Loucy (cell line): ENCODE measurements around the gene EFHB.

Experiments used
- EZH2phosphoT487 ChIP-seq: fragments of 200-600 bp; IDR thresholded peaks from 2 replicates; pipeline ENCODE4 v1.6.1; 2018; ENCODE audit warnings: antibody characterized with exemption, mild to moderate bottlenecking, moderate library complexity, borderline replicate concordance
- TF ChIP-seq, protein P1 (sequence below): fragments of 200-600 bp; sonication (generic); conservative IDR thresholded peaks from 2 replicates; pipeline ENCODE4 v1.5.1; 2014; ENCODE audit warnings: mild to moderate bottlenecking, antibody characterized with exemption, low read length

DNA sequence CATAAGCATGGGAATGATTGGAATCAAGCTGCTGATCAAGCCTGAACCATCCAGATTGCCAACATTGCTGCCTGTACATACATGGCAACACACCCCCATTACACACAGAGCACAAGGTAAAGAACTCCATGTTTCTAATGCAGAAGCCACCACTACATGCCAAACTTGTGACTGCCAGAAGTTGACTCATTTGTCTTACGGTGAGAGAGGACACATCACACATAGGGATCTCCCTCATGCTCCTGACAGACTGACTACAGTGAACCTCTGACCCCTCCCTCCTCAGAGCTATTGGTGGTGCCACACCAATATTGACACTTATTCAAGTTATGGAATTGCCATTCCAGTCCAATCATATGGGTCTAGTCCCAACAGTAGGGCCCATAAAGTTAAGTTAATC is 42.3 kb downstream of the EFHB start:
- no peak for TF ChIP-seq EZH2phosphoT487
- TF ChIP-seq, protein P1, sequence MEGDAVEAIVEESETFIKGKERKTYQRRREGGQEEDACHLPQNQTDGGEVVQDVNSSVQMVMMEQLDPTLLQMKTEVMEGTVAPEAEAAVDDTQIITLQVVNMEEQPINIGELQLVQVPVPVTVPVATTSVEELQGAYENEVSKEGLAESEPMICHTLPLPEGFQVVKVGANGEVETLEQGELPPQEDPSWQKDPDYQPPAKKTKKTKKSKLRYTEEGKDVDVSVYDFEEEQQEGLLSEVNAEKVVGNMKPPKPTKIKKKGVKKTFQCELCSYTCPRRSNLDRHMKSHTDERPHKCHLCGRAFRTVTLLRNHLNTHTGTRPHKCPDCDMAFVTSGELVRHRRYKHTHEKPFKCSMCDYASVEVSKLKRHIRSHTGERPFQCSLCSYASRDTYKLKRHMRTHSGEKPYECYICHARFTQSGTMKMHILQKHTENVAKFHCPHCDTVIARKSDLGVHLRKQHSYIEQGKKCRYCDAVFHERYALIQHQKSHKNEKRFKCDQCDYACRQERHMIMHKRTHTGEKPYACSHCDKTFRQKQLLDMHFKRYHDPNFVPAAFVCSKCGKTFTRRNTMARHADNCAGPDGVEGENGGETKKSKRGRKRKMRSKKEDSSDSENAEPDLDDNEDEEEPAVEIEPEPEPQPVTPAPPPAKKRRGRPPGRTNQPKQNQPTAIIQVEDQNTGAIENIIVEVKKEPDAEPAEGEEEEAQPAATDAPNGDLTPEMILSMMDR = no peak
